ENCODE data around the gene KNDC1.

Gene KNDC1

DNA sequence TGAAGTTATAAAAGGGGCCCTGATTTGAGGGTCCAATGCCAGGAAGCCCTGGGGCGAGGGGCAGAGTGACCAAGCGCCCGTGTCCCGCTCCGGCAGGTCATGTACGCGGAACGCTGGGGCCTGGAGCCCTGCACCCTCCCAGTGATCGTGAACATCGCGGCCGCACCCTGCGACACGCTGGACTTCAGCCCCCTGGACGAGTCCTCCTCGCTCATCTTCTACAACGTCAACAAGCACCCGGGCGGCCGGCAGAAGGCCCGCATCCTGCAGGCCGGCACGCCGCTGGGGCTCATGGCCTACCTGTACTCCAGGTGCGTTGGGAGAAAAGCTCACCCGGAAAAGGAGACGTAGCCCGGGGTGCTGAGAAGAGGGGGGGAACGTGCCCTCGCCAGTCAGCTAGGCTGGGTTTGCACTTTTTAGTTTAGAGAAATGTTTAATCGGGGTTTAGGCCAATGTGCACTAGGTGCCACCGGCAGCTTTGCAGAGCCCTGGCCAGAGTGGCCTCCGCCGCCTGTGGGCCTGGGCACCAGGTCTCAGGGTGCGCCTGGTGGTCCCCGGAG, 47.1 kb downstream of the KNDC1 start:
- Histone ChIP-seq H3K4me1 (ENCODE audit: control insufficient read depth, insufficient read depth, low read length) (no peaks in the 10 kb centered on the region; the same call in 1 of the 2 replicates), H3K27ac (ENCODE audit: extremely low read depth, low read depth, low read length) (no peak overlapping the region), H3K36me3 (ENCODE audit: control insufficient read depth in 2 of 2, insufficient read depth in 1 of 2, low read length in 2 of 2) (no peaks in the 10 kb centered on the region), H3K4me3 (ENCODE audit: low read depth, low read length) (no peak overlapping the region), H3K9me3 (ENCODE audit: control insufficient read depth, insufficient read depth, low read depth, low read length) (no peaks in the 10 kb centered on the region)
- TF ChIP-seq ZNF2 (tag by site-specific recombination; IDR thresholded peaks at IDR 0.05), result no peak
- TF ChIP-seq, protein P1, sequence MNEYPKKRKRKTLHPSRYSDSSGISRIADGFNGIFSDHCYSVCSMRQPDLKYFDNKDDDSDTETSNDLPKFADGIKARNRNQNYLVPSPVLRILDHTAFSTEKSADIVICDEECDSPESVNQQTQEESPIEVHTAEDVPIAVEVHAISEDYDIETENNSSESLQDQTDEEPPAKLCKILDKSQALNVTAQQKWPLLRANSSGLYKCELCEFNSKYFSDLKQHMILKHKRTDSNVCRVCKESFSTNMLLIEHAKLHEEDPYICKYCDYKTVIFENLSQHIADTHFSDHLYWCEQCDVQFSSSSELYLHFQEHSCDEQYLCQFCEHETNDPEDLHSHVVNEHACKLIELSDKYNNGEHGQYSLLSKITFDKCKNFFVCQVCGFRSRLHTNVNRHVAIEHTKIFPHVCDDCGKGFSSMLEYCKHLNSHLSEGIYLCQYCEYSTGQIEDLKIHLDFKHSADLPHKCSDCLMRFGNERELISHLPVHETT (tag by site-specific recombination; IDR thresholded peaks at IDR 0.05), result no peak
- TF ChIP-seq ZNF350 (tag by site-specific recombination; IDR thresholded peaks at IDR 0.05), result no peak
- CTCF ChIA-PET, result no interaction called here
- POLR2A ChIA-PET, result no interaction called here

DNA sequence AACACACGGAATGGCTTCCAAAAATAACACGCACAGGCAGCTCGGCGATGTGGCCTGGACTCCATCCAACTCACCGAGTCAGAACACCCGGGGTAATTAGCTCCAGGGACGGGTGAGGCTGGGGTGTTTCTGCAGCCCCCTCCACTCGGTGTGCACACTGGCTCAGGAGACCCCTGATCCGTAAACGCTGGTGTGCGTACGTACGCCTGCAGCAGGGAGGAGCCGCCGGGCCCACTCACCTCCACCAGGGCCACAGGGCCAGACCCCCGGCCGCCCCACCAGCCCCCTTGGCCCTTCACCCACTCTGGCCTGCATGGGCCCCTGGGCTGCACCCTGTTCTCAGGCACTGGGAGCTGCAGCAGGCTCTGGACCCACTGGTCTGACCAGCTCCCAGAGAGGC, 47.6 kb downstream of the KNDC1 start:
- TF ChIP-seq ZNF600 (tag by site-specific recombination; IDR thresholded peaks at IDR 0.05) (peak; percentile 13; the same call in 1 of the 2 replicates), ZNF555 (tag by site-specific recombination; conservative IDR thresholded peaks at IDR 0.05) (no peak)
- TF ChIP-seq, protein P2, sequence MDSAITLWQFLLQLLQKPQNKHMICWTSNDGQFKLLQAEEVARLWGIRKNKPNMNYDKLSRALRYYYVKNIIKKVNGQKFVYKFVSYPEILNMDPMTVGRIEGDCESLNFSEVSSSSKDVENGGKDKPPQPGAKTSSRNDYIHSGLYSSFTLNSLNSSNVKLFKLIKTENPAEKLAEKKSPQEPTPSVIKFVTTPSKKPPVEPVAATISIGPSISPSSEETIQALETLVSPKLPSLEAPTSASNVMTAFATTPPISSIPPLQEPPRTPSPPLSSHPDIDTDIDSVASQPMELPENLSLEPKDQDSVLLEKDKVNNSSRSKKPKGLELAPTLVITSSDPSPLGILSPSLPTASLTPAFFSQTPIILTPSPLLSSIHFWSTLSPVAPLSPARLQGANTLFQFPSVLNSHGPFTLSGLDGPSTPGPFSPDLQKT (IDR thresholded peaks at IDR 0.05; ENCODE audit: borderline replicate concordance, low read depth, low read length), result no peak
- Histone ChIP-seq H3K36me3 (ENCODE audit: control insufficient read depth in 2 of 2, insufficient read depth in 1 of 2, low read length in 2 of 2) (no peaks in the 10 kb centered on the region), H3K9me3 (ENCODE audit: control insufficient read depth, insufficient read depth, low read depth, low read length) (no peaks in the 10 kb centered on the region), H3K4me3 (ENCODE audit: low read depth, low read length) (no peak overlapping the region), H3K4me1 (ENCODE audit: control insufficient read depth, insufficient read depth, low read length) (no peaks in the 10 kb centered on the region; the same call in 1 of the 2 replicates), H3K27ac (ENCODE audit: extremely low read depth, low read depth, low read length) (no peak overlapping the region)
- ChIA-PET POLR2A (no interaction called here), CTCF (no interaction called here)

DNA sequence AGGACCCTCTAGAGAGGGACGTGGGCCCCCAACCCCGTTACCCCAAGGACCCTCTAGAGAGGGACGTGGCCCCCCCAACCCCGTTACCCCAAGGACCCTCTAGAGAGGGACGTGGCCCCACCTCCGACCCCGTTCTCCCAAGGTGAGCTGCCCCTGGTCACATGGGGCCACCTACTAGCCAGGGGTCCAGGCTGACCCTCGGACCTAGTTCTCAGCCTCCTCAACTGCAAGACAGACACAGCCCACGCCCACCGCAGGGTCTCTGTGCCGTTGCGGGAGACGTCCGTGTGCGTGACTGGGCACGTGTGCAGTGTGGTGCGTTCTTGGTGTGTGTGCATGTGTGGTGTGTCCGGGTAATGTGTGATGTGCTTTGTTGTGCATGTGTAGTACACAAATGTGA, 48.4 kb downstream of the KNDC1 start:
- Histone ChIP-seq H3K27ac (ENCODE audit: extremely low read depth, low read depth, low read length) (no peak overlapping the region), H3K4me3 (ENCODE audit: low read depth, low read length) (no peak overlapping the region), H3K4me1 (ENCODE audit: control insufficient read depth, insufficient read depth, low read length) (no peaks in the 10 kb centered on the region; the same call in 1 of the 2 replicates), H3K9me3 (ENCODE audit: control insufficient read depth, insufficient read depth, low read depth, low read length) (no peaks in the 10 kb centered on the region), H3K36me3 (ENCODE audit: control insufficient read depth in 2 of 2, insufficient read depth in 1 of 2, low read length in 2 of 2) (no peaks in the 10 kb centered on the region)
- CTCF ChIA-PET, result no interaction called here
- TF ChIP-seq SP7 (tag by site-specific recombination; IDR thresholded peaks at IDR 0.05), result no peak
- TF ChIP-seq, protein P3, sequence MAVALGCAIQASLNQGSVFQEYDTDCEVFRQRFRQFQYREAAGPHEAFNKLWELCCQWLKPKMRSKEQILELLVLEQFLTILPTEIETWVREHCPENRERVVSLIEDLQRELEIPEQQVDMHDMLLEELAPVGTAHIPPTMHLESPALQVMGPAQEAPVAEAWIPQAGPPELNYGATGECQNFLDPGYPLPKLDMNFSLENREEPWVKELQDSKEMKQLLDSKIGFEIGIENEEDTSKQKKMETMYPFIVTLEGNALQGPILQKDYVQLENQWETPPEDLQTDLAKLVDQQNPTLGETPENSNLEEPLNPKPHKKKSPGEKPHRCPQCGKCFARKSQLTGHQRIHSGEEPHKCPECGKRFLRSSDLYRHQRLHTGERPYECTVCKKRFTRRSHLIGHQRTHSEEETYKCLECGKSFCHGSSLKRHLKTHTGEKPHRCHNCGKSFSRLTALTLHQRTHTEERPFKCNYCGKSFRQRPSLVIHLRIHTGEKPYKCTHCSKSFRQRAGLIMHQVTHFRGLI (tag by site-specific recombination; IDR thresholded peaks at IDR 0.05), result no peak
- TF ChIP-seq ZNF354C (tag by site-specific recombination; IDR thresholded peaks at IDR 0.05; ENCODE audit: borderline replicate concordance, low read depth), result no peak
- TF ChIP-seq, protein P4, sequence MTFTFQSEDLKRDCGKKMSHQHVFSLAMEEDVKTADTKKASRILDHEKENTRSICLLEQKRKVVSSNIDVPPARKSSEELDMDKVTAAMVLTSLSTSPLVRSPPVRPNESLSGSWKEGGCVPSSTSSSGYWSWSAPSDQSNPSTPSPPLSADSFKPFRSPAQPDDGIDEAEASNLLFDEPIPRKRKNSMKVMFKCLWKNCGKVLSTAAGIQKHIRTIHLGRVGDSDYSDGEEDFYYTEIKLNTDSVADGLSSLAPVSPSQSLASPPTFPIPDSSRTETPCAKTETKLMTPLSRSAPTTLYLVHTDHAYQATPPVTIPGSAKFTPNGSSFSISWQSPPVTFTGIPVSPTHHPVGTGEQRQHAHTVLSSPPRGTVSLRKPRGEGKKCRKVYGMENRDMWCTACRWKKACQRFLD (tag by site-specific recombination; IDR thresholded peaks at IDR 0.05), result no peak
- POLR2A ChIA-PET, result no interaction called here

DNA sequence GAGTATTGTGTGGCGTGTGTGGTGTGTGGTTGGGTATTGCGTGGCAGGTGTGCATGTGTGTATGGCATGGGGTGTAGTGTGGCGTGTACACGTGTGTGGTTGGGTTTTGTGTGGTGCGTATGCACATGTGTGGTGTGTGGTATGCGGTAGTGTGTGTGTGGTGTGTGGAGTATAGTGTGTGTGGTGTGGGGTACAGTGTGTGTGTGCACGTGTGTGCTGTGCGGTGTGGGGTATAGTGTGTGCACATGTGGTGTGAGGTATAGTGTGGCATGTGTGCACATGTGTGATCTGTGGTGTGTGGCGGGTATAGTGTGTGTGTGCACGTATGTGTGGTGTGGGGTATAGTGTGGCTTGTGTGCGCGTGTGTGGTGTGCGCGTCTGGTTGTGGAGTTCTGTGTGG, 49.1 kb downstream of the KNDC1 start:
- ChIA-PET CTCF (no interaction called here), POLR2A (no interaction called here)
- Histone ChIP-seq H3K4me1 (ENCODE audit: control insufficient read depth, insufficient read depth, low read length) (no peaks in the 10 kb centered on the region; the same call in 1 of the 2 replicates), H3K9me3 (ENCODE audit: control insufficient read depth, insufficient read depth, low read depth, low read length) (no peaks in the 10 kb centered on the region), H3K36me3 (ENCODE audit: control insufficient read depth in 2 of 2, insufficient read depth in 1 of 2, low read length in 2 of 2) (no peaks in the 10 kb centered on the region), H3K4me3 (ENCODE audit: low read depth, low read length) (no peak overlapping the region), H3K27ac (ENCODE audit: extremely low read depth, low read depth, low read length) (no peak overlapping the region)
- TF ChIP-seq ZNF843 (tag by site-specific recombination; IDR thresholded peaks at IDR 0.05) (no peak), ZNF214 (tag by site-specific recombination; IDR thresholded peaks at IDR 0.05; ENCODE audit: borderline replicate concordance) (no peak), GFI1B (tag by site-specific recombination; IDR thresholded peaks at IDR 0.05) (no peak), ZNF747 (tag by site-specific recombination; IDR thresholded peaks at IDR 0.05) (peak; percentile 72; the same call in 1 of the 2 replicates), BCL11A (tag by site-specific recombination; IDR thresholded peaks at IDR 0.05; ENCODE audit: low read depth) (no peak), MYNN (tag by site-specific recombination; IDR thresholded peaks at IDR 0.05; ENCODE audit: borderline replicate concordance) (no peak)
- TF ChIP-seq, protein P5, sequence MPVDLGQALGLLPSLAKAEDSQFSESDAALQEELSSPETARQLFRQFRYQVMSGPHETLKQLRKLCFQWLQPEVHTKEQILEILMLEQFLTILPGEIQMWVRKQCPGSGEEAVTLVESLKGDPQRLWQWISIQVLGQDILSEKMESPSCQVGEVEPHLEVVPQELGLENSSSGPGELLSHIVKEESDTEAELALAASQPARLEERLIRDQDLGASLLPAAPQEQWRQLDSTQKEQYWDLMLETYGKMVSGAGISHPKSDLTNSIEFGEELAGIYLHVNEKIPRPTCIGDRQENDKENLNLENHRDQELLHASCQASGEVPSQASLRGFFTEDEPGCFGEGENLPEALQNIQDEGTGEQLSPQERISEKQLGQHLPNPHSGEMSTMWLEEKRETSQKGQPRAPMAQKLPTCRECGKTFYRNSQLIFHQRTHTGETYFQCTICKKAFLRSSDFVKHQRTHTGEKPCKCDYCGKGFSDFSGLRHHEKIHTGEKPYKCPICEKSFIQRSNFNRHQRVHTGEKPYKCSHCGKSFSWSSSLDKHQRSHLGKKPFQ (tag by site-specific recombination; IDR thresholded peaks at IDR 0.05), result peak; percentile 70
- TF ChIP-seq, protein P6, sequence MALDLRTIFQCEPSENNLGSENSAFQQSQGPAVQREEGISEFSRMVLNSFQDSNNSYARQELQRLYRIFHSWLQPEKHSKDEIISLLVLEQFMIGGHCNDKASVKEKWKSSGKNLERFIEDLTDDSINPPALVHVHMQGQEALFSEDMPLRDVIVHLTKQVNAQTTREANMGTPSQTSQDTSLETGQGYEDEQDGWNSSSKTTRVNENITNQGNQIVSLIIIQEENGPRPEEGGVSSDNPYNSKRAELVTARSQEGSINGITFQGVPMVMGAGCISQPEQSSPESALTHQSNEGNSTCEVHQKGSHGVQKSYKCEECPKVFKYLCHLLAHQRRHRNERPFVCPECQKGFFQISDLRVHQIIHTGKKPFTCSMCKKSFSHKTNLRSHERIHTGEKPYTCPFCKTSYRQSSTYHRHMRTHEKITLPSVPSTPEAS (tag by site-specific recombination; IDR thresholded peaks at IDR 0.05), result no peak
- TF ChIP-seq, protein P4 (tag by site-specific recombination; IDR thresholded peaks at IDR 0.05), result 0 out of 2 replicates have a peak, but pooled peaks have one; percentile 31
